HCT116 (cell line): Measurements from ENCODE around the gene POP4. TPM values are rescaled to one million over a fixed set of nuclear protein-coding genes. Genes with fewer than 3 reads are reported as not detected.

Experiments used
- ATAC-seq: fragments of 200-7000 bp; cut with Tn5 transposase; 2 replicates; pipeline ENCODE4 v1.9.1; 2020; ENCODE audit warnings: mild to moderate bottlenecking, moderate library complexity
- BruUV-seq: library from RNA; stranded (reverse); fragments of 400-500 nt; replicated peaks from 2 replicates; lab custom pipeline; 2021; lab: Mats Ljungman, UMichigan
- CTCF ChIA-PET: fragments of 300-600 bp; sonication (Branson Sonifier 250); formaldehyde crosslinking; loops from one replicate; lab custom pipeline; 2021; ENCODE audit warnings: antibody characterized with exemption; lab: Charles Lee
- POLR2A ChIA-PET: fragments of 300-600, 350-600 bp; sonication (Branson Sonifier 250); formaldehyde crosslinking; loops from one replicate; lab custom pipeline; 2021; ENCODE audit warnings: antibody characterized with exemption; lab: Charles Lee
- RAD21 ChIA-PET, 2 experiments: fragments of 300-600 bp; sonication (Branson Sonifier 250); formaldehyde crosslinking; loops; one replicate each; lab custom pipeline; 2023; ENCODE audit warnings: low total read pairs in 2 of 2; ENCODE audit not compliant: uncharacterized antibody in 2 of 2, unreplicated experiment in 2 of 2, low non-redundant PET in 1 of 2; lab: Charles Lee
- DNase-seq: peaks from one replicate; pipeline ENCODE4 v3.0.0-alpha.2; 2010; ENCODE audit warnings: low read depth, low spot score
- H2AFZ ChIP-seq: fragments of 200-600 bp; shearing (Covaris generic), sonication (generic); 2 replicates; pipeline ENCODE4 v1.6.1; 2017; ENCODE audit warnings: low read depth, mixed run types, mixed read lengths, antibody characterized with exemption, low read length; ENCODE audit not compliant: poor library complexity, severe bottlenecking
- H3K27ac ChIP-seq: 2 replicates; pipeline ENCODE4 v1.5.1; 2012; ENCODE audit warnings: low read depth, low read length
- H3K27me3 ChIP-seq: fragments of 200-600 bp; sonication (generic); 2 replicates; pipeline ENCODE4 v1.6.1; 2016; ENCODE audit warnings: mixed run types, low read length, mixed read lengths; ENCODE audit not compliant: insufficient read depth
- H3K36me3 ChIP-seq, 2 experiments: fragments of 200-500 bp in 1 of 2; fragments of 200-600 bp in 1 of 2; sonication (Bioruptor generic) in 1 of 2; sonication (generic) in 1 of 2; 2 replicates each; pipeline versions ENCODE4 v1.5.1 to v1.6.1; 2014 to 2016; ENCODE audit warnings: low read length in 2 of 2, inconsistent platforms in 1 of 2, mixed read lengths in 1 of 2, mixed run types in 1 of 2; ENCODE audit not compliant: insufficient read depth in 2 of 2, control insufficient read depth in 1 of 2
- H3K4me1 ChIP-seq, 2 experiments: fragments of 200-600 bp in 1 of 2; sonication (generic) in 1 of 2; 2 replicates each; pipeline versions ENCODE4 v1.5.1 to v1.6.1; 2012 to 2017; ENCODE audit warnings: low read length in 2 of 2, inconsistent platforms in 1 of 2, mild to moderate bottlenecking in 1 of 2, mixed read lengths in 1 of 2, mixed run types in 1 of 2, moderate library complexity in 1 of 2; ENCODE audit not compliant: insufficient read depth in 2 of 2, control insufficient read depth in 1 of 2
- H3K4me2 ChIP-seq: fragments of 200-600 bp; sonication (generic); 2 replicates; pipeline ENCODE4 v1.6.1; 2017; ENCODE audit warnings: mixed run types, low read length, mixed read lengths
- H3K4me3 ChIP-seq, 2 experiments: fragments of 200-600 bp in 1 of 2; sonication (generic) in 1 of 2; replicated peaks in 1 of 2; 2 replicates each; pipeline ENCODE4 v1.5.1; 2011 to 2016; ENCODE audit warnings: low read length in 2 of 2, control low read depth in 1 of 2, low read depth in 1 of 2, mild to moderate bottlenecking in 1 of 2, mixed read lengths in 1 of 2, mixed run types in 1 of 2
- H3K79me2 ChIP-seq: fragments of 200-600 bp; sonication (generic); 2 replicates; pipeline ENCODE4 v1.6.1; 2017; ENCODE audit warnings: mild to moderate bottlenecking, mixed run types, low read length, moderate library complexity, mixed read lengths; ENCODE audit not compliant: insufficient read depth
- H3K9ac ChIP-seq: fragments of 200-600 bp; sonication (generic); 2 replicates; pipeline ENCODE4 v1.6.1; 2016; ENCODE audit warnings: low read length, mixed read lengths
- H3K9me2 ChIP-seq: fragments of 200-600 bp; sonication (generic), shearing (Covaris generic); 2 replicates; pipeline ENCODE4 v1.6.1; 2017; ENCODE audit warnings: mixed run types, mild to moderate bottlenecking, moderate library complexity; ENCODE audit not compliant: insufficient read depth
- H3K9me3 ChIP-seq, 2 experiments: fragments of 200-500 bp in 1 of 2; fragments of 200-600 bp in 1 of 2; sonication (Bioruptor generic) in 1 of 2; sonication (generic) in 1 of 2; 2 replicates each; pipeline ENCODE4 v1.6.1; 2014 to 2017; ENCODE audit warnings: low read length in 2 of 2, mixed read lengths in 2 of 2, inconsistent platforms in 1 of 2, low read depth in 1 of 2, mild to moderate bottlenecking in 1 of 2, mixed run types in 1 of 2, moderate library complexity in 1 of 2; ENCODE audit not compliant: control insufficient read depth in 1 of 2, insufficient read depth in 1 of 2
- H4K20me1 ChIP-seq: fragments of 200-600 bp; sonication (generic), shearing (Covaris generic); 2 replicates; pipeline ENCODE4 v1.6.1; 2017; ENCODE audit warnings: mixed run types, mild to moderate bottlenecking, moderate library complexity; ENCODE audit not compliant: insufficient read depth
- ATF3 ChIP-seq: IDR thresholded peaks from 2 replicates; pipeline ENCODE4 v1.6.1; 2012
- CBX3 ChIP-seq: IDR thresholded peaks from 2 replicates; pipeline ENCODE4 v1.6.1; 2012; ENCODE audit warnings: low read depth
- CEBPB ChIP-seq: IDR thresholded peaks from 2 replicates; pipeline ENCODE4 v1.6.1; 2012; ENCODE audit warnings: low read depth
- CTCF ChIP-seq, 3 experiments: fragments of 200-600 bp in 1 of 3; sonication (generic) in 1 of 3; IDR thresholded peaks in 2 of 3; conservative IDR thresholded peaks in 1 of 3; 2 replicates each; pipeline ENCODE4 v1.5.1; 2012 to 2017; ENCODE audit warnings: low read depth in 2 of 3, low read length in 2 of 3, antibody characterized with exemption in 1 of 3, borderline replicate concordance in 1 of 3, control low read depth in 1 of 3, mild to moderate bottlenecking in 1 of 3, mixed read lengths in 1 of 3, mixed run types in 1 of 3, moderate library complexity in 1 of 3; ENCODE audit not compliant: insufficient read depth in 1 of 3
- EGR1 ChIP-seq: IDR thresholded peaks from 2 replicates; pipeline ENCODE4 v1.6.1; 2012; ENCODE audit warnings: low read depth
- ELF1 ChIP-seq: IDR thresholded peaks from 2 replicates; pipeline ENCODE4 v1.6.1; 2012; ENCODE audit warnings: low read depth, borderline replicate concordance
- FOSL1 ChIP-seq: IDR thresholded peaks from 2 replicates; pipeline ENCODE4 v1.6.1; 2012; ENCODE audit warnings: low read depth
- JUND ChIP-seq: IDR thresholded peaks from 2 replicates; pipeline ENCODE4 v1.6.1; 2012
- MAX ChIP-seq: IDR thresholded peaks from 2 replicates; pipeline ENCODE4 v1.6.1; 2012
- POLR2AphosphoS5 ChIP-seq: IDR thresholded peaks from 2 replicates; pipeline ENCODE4 v1.6.1; 2011; ENCODE audit warnings: mild to moderate bottlenecking, low read depth, low read length, moderate library complexity
- RAD21 ChIP-seq: IDR thresholded peaks from 2 replicates; pipeline ENCODE4 v1.6.1; 2012; ENCODE audit warnings: low read depth, mild to moderate bottlenecking
- REST ChIP-seq: IDR thresholded peaks from 2 replicates; pipeline ENCODE4 v1.6.1; 2012; ENCODE audit warnings: low read depth
- SIN3A ChIP-seq: IDR thresholded peaks from 2 replicates; pipeline ENCODE4 v1.6.1; 2012; ENCODE audit warnings: low read depth
- SP1 ChIP-seq: IDR thresholded peaks from 2 replicates; pipeline ENCODE4 v1.6.1; 2012; ENCODE audit warnings: low read depth
- TCF7L2 ChIP-seq: IDR thresholded peaks from 2 replicates; pipeline ENCODE4 v1.7.0; 2011; ENCODE audit warnings: borderline replicate concordance, inconsistent platforms; ENCODE audit not compliant: insufficient read depth, insufficient read length; ENCODE audit errors: extremely low read depth
- ZBTB33 ChIP-seq: IDR thresholded peaks from 2 replicates; pipeline ENCODE4 v1.6.1; 2011; ENCODE audit warnings: mild to moderate bottlenecking, low read length, moderate library complexity; ENCODE audit not compliant: insufficient replicate concordance; ENCODE audit errors: extremely low read depth
- ZFX ChIP-seq: fragments of 450-650 bp; IDR thresholded peaks from 2 replicates; pipeline ENCODE4 v1.6.1; 2017
- intact Hi-C: fragments of 100-400 bp; cut with micrococcal nuclease; formaldehyde crosslinking; loops from 2 replicates; pipeline ENCODE4 v1.10.0; 2022
- total RNA-seq: library from RNA; stranded (reverse); gene quantifications from one replicate; pipeline ENCODE4 v1.2.1, GENCODE V29; 2021; ENCODE audit not compliant: unreplicated experiment

Gene POP4
- total RNA-seq, 1 experiment from 2014 or later, result 61.2 TPM

GRCh38 chr19:29639086-29639485 is 33.0 kb downstream of the POP4 start:
- no peaks in the 10 kb centered on the region for H3K79me2 ChIP-seq
- CTCF ChIA-PET, result no interaction called here
- no peak overlapping the region for H3K4me2 ChIP-seq
- H4K20me1 ChIP-seq, result no peaks in the 10 kb centered on the region
- H2AFZ ChIP-seq, result no peak overlapping the region
- BruUV-seq, result no TSS peak
- H3K27me3 ChIP-seq, result peaks cover 7% of the 10 kb centered on the region; the same call in 1 of the 2 replicates
- no peaks in the 10 kb centered on the region for H3K9me2 ChIP-seq
- no peaks in the 10 kb centered on the region for H3K4me1 ChIP-seq
- H3K9me3 ChIP-seq, result no peaks in the 10 kb centered on the region
- H3K4me3 ChIP-seq, result no peak overlapping the region
- no peak overlapping the region for H3K9ac ChIP-seq
- H3K36me3 ChIP-seq, result no peaks in the 10 kb centered on the region
- RAD21 ChIA-PET, result no interaction called here
- DNase-seq, result no peak
- ATAC-seq, result no peak
- POLR2A ChIA-PET, result interaction anchor here (0.6 kb wide), 1 partner anchor 9 kb away, joined by 3 read pairs; no protein-coding TSS in a partner anchor
- TF ChIP-seq EGR1 (no peak), ELF1 (no peak), ZBTB33 (no peak), SP1 (no peak), RAD21 (no peak), SIN3A (no peak), REST (no peak), CEBPB (no peak), POLR2AphosphoS5 (no peak), TCF7L2 (no peak), CBX3 (no peak), JUND (no peak), FOSL1 (no peak), ZFX (no peak), CTCF (IDR thresholded peaks at IDR 0.05 in 2 of 3, conservative IDR thresholded peaks at IDR 0.05 in 1 of 3; ENCODE audit: borderline replicate concordance in 1 of 3, insufficient read depth in 1 of 3, low read depth in 2 of 3, low read length in 2 of 3) (no peak), ATF3 (no peak), MAX (no peak)
- intact Hi-C loops, result no loop called here
- no peak overlapping the region for H3K27ac ChIP-seq
